Activated T-cell treated with anti-CD3 and anti-CD28 coated beads, Interleukin-2, amount 50 U/mL, for 24 hours (primary cell): Measurements from ENCODE around the gene SCNN1G.

Source experiments
- DNase-seq: peaks from one replicate; pipeline ENCODE4 v3.0.0-alpha.2; 2020
- H3K27ac Mint-ChIP-seq: 2 replicates; pipeline ENCODE4 v1.8.0; 2020; ENCODE audit warnings: mild to moderate bottlenecking, mixed read lengths
- H3K27me3 Mint-ChIP-seq: 2 replicates; pipeline ENCODE4 v1.8.0; 2020; ENCODE audit warnings: mixed read lengths
- H3K36me3 Mint-ChIP-seq: 2 replicates; pipeline ENCODE4 v1.8.0; 2020; ENCODE audit warnings: low read depth, mixed read lengths
- H3K4me1 Mint-ChIP-seq: 2 replicates; pipeline ENCODE4 v1.8.0; 2020; ENCODE audit warnings: low read depth, mixed read lengths
- H3K4me3 Mint-ChIP-seq: 2 replicates; pipeline ENCODE4 v1.8.0; 2020; ENCODE audit warnings: mild to moderate bottlenecking, moderate library complexity, mixed read lengths
- H3K9me3 Mint-ChIP-seq: 2 replicates; pipeline ENCODE4 v1.8.0; 2020; ENCODE audit warnings: mixed read lengths

SCNN1G gene

GRCh38 chr16:23206986-23207385 lies 24.4 kb downstream of the SCNN1G start:
- H3K36me3 Mint-ChIP-seq = no peaks in the 10 kb centered on the region
- no peak overlapping the region for H3K27ac Mint-ChIP-seq

GRCh38 chr16:23207485-23207884 lies 24.9 kb downstream of the SCNN1G start:
- H3K36me3 Mint-ChIP-seq = no peaks in the 10 kb centered on the region
- H3K4me1 Mint-ChIP-seq = no peaks in the 10 kb centered on the region
- H3K27ac Mint-ChIP-seq = no peak overlapping the region
- H3K9me3 Mint-ChIP-seq = no peaks in the 10 kb centered on the region
- H3K4me3 Mint-ChIP-seq = no peak overlapping the region
- no peak for DNase-seq
- peaks cover 22% of the 10 kb centered on the region for H3K27me3 Mint-ChIP-seq

More at GRCh38 chr16:23206986-23207385, 24.4 kb downstream of the SCNN1G start:
- Mint-ChIP-seq H3K4me3 (no peak overlapping the region), H3K9me3 (no peaks in the 10 kb centered on the region), H3K4me1 (no peaks in the 10 kb centered on the region), H3K27me3 (peaks cover 26% of the 10 kb centered on the region)
- no peak for DNase-seq

GRCh38 chr16:23209606-23210005 lies 27.1 kb downstream of the SCNN1G start:
- H3K36me3 Mint-ChIP-seq = no peaks in the 10 kb centered on the region
- no peaks in the 10 kb centered on the region for H3K9me3 Mint-ChIP-seq
- H3K27me3 Mint-ChIP-seq = peaks cover 22% of the 10 kb centered on the region
- H3K4me3 Mint-ChIP-seq = no peak overlapping the region
- no peak for DNase-seq
- H3K27ac Mint-ChIP-seq = no peak overlapping the region
- no peaks in the 10 kb centered on the region for H3K4me1 Mint-ChIP-seq

GRCh38 chr16:23213831-23214230 lies 31.3 kb downstream of the SCNN1G start:
- no peaks in the 10 kb centered on the region for H3K36me3 Mint-ChIP-seq
- no peaks in the 10 kb centered on the region for H3K4me1 Mint-ChIP-seq
- H3K9me3 Mint-ChIP-seq = no peaks in the 10 kb centered on the region
- H3K27ac Mint-ChIP-seq = no peak overlapping the region
- H3K4me3 Mint-ChIP-seq = no peak overlapping the region
- no peak for DNase-seq
- peaks cover 37% of the 10 kb centered on the region for H3K27me3 Mint-ChIP-seq

GRCh38 chr16:23214796-23215195 lies 32.3 kb downstream of the SCNN1G start:
- no peaks in the 10 kb centered on the region for H3K9me3 Mint-ChIP-seq
- DNase-seq = no peak
- no peaks in the 10 kb centered on the region for H3K4me1 Mint-ChIP-seq
- no peak overlapping the region for H3K27ac Mint-ChIP-seq
- H3K27me3 Mint-ChIP-seq = peaks cover 34% of the 10 kb centered on the region
- H3K36me3 Mint-ChIP-seq = no peaks in the 10 kb centered on the region
- H3K4me3 Mint-ChIP-seq = no peak overlapping the region

- peaks cover 38% of the 10 kb centered on the region for H3K27me3 Mint-ChIP-seq
- no peak overlapping the region for H3K4me3 Mint-ChIP-seq
- DNase-seq = no peak
- H3K4me1 Mint-ChIP-seq = no peaks in the 10 kb centered on the region
- no peak overlapping the region for H3K27ac Mint-ChIP-seq
- H3K36me3 Mint-ChIP-seq = no peaks in the 10 kb centered on the region
- no peaks in the 10 kb centered on the region for H3K9me3 Mint-ChIP-seq
These were observed 32.9 kb downstream of the SCNN1G start for GRCh38 chr16:23215435-23215834.

- no peak for DNase-seq
- H3K4me3 Mint-ChIP-seq = no peak overlapping the region
- H3K36me3 Mint-ChIP-seq = no peaks in the 10 kb centered on the region
- H3K4me1 Mint-ChIP-seq = no peaks in the 10 kb centered on the region
- peaks cover 43% of the 10 kb centered on the region for H3K27me3 Mint-ChIP-seq
- no peaks in the 10 kb centered on the region for H3K9me3 Mint-ChIP-seq
- no peak overlapping the region for H3K27ac Mint-ChIP-seq
These were observed 34.2 kb downstream of the SCNN1G start for GRCh38 chr16:23216658-23217246.

- H3K27ac Mint-ChIP-seq = no peak overlapping the region
- no peak for DNase-seq
- no peaks in the 10 kb centered on the region for H3K36me3 Mint-ChIP-seq
- H3K9me3 Mint-ChIP-seq = no peaks in the 10 kb centered on the region
- H3K4me3 Mint-ChIP-seq = no peak overlapping the region
- H3K27me3 Mint-ChIP-seq = peaks cover 42% of the 10 kb centered on the region
- H3K4me1 Mint-ChIP-seq = no peaks in the 10 kb centered on the region
These were observed 35.1 kb downstream of the SCNN1G start for GRCh38 chr16:23217646-23218045.

GRCh38 chr16:23222929-23223328 lies 40.4 kb downstream of the SCNN1G start:
- no peaks in the 10 kb centered on the region for H3K36me3 Mint-ChIP-seq
- H3K4me3 Mint-ChIP-seq = no peak overlapping the region
- H3K4me1 Mint-ChIP-seq = no peaks in the 10 kb centered on the region
- no peak overlapping the region for H3K27ac Mint-ChIP-seq
- peaks cover 15% of the 10 kb centered on the region for H3K27me3 Mint-ChIP-seq
- H3K9me3 Mint-ChIP-seq = no peaks in the 10 kb centered on the region
- no peak for DNase-seq

GRCh38 chr16:23223368-23223767 lies 40.8 kb downstream of the SCNN1G start:
- Mint-ChIP-seq H3K4me1 (no peaks in the 10 kb centered on the region), H3K9me3 (no peaks in the 10 kb centered on the region), H3K36me3 (no peaks in the 10 kb centered on the region), H3K4me3 (no peak overlapping the region), H3K27ac (no peak overlapping the region), H3K27me3 (peaks cover 18% of the 10 kb centered on the region)
- no peak for DNase-seq

- Mint-ChIP-seq H3K27ac (no peak overlapping the region), H3K36me3 (no peaks in the 10 kb centered on the region), H3K27me3 (peaks cover 13% of the 10 kb centered on the region), H3K9me3 (no peaks in the 10 kb centered on the region), H3K4me3 (no peak overlapping the region), H3K4me1 (no peaks in the 10 kb centered on the region)
- DNase-seq = no peak
These were observed 42.6 kb downstream of the SCNN1G start for GRCh38 chr16:23225109-23225508.

GRCh38 chr16:23225634-23226033 lies 43.1 kb downstream of the SCNN1G start:
- DNase-seq = no peak
- Mint-ChIP-seq H3K4me1 (no peaks in the 10 kb centered on the region), H3K27me3 (peaks cover 10% of the 10 kb centered on the region), H3K4me3 (no peak overlapping the region), H3K27ac (no peak overlapping the region), H3K36me3 (no peaks in the 10 kb centered on the region), H3K9me3 (no peaks in the 10 kb centered on the region)

GRCh38 chr16:23227529-23227928 lies 45.0 kb downstream of the SCNN1G start:
- no peaks in the 10 kb centered on the region for H3K4me1 Mint-ChIP-seq
- no peaks in the 10 kb centered on the region for H3K9me3 Mint-ChIP-seq
- no peaks in the 10 kb centered on the region for H3K36me3 Mint-ChIP-seq
- no peak overlapping the region for H3K4me3 Mint-ChIP-seq
- no peak for DNase-seq
- peaks cover 10% of the 10 kb centered on the region for H3K27me3 Mint-ChIP-seq
- H3K27ac Mint-ChIP-seq = no peak overlapping the region

GRCh38 chr16:23229714-23230113 lies 47.2 kb downstream of the SCNN1G start:
- Mint-ChIP-seq H3K4me3 (no peak overlapping the region), H3K27ac (no peak overlapping the region), H3K4me1 (no peaks in the 10 kb centered on the region), H3K27me3 (peaks cover 16% of the 10 kb centered on the region), H3K36me3 (no peaks in the 10 kb centered on the region), H3K9me3 (no peaks in the 10 kb centered on the region)
- DNase-seq = no peak

GRCh38 chr16:23232806-23233205 lies 50.3 kb downstream of the SCNN1G start:
- Mint-ChIP-seq H3K4me3 (no peak overlapping the region), H3K36me3 (no peaks in the 10 kb centered on the region), H3K27me3 (peaks cover 20% of the 10 kb centered on the region), H3K27ac (no peak overlapping the region), H3K9me3 (no peaks in the 10 kb centered on the region), H3K4me1 (no peaks in the 10 kb centered on the region)
- DNase-seq = no peak

- no peak overlapping the region for H3K4me3 Mint-ChIP-seq
- peaks cover 21% of the 10 kb centered on the region for H3K27me3 Mint-ChIP-seq
- no peaks in the 10 kb centered on the region for H3K9me3 Mint-ChIP-seq
- DNase-seq = no peak
- H3K27ac Mint-ChIP-seq = no peak overlapping the region
- no peaks in the 10 kb centered on the region for H3K36me3 Mint-ChIP-seq
- no peaks in the 10 kb centered on the region for H3K4me1 Mint-ChIP-seq
These were observed 52.6 kb downstream of the SCNN1G start for GRCh38 chr16:23235176-23235575.
